ENCODE data around the gene CYP11A1. TPM values are rescaled to one million over a fixed set of nuclear protein-coding genes. Genes with fewer than 3 reads are reported as not detected.

The CYP11A1 gene
- total and polyA plus RNA-seq, 10 of the 15 experiments (the other 5 are each of a cell fraction or from before 2014, with no cell fraction given): 0.11 to 1.2 (median 0.23) TPM; not detected in 5

DNA sequence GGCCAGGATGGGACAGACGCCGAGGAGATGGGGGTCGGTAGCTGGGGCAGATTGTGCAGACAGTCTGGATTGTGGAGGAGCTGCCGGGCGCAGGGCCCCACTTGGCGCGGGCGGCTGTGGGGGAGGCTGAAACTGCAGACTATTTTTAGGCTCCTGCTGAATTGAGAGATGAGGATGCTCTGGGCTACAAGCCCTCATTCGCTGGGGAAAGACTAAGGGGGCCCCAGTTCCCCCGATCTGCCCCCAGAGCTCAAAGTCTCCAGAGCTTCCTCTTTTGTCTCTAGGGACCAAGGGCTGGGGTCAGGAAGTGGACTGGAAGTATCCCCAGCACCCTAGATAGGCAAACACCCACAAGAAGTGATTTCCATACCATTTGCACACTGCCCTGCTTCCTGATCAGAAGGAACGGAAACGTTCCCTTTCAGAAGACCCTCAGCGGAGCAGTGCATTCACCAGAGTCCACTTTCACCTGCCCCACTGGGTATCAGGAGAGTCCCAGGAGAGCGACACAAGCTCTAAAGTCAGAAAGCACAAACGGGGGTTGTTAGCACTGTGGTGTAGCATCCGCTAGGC lies 36.6 kb upstream of the CYP11A1 start (continued):
- TF ChIP-seq CUX1 (IDR thresholded peaks at IDR 0.05; ENCODE audit: insufficient replicate concordance, low read depth, low read length) (peak; percentile 92), HDGF (IDR thresholded peaks at IDR 0.05) (no peak), ESRRA (IDR thresholded peaks at IDR 0.05; ENCODE audit: low read length) (no peak), CTCF (IDR thresholded peaks at IDR 0.05 in 2 of 3, conservative IDR thresholded peaks at IDR 0.05 in 1 of 3; ENCODE audit: control insufficient read depth in 2 of 3, extremely low read depth in 1 of 3, insufficient read depth in 1 of 3, low read depth in 3 of 3, low read length in 3 of 3) (no peak), SKIL (IDR thresholded peaks at IDR 0.05; ENCODE audit: low read depth, poor library complexity, severe bottlenecking) (no peak), JUNB (IDR thresholded peaks at IDR 0.05) (peak; percentile 40; the same call in 1 of the 2 replicates), NR2F1 (conservative IDR thresholded peaks at IDR 0.05) (peak; percentile 73), ZBTB11 (CRISPR knock-in tag; IDR thresholded peaks at IDR 0.05) (no peak), IKZF1 (conservative IDR thresholded peaks at IDR 0.05) (peak; percentile 98), MYC (IDR thresholded peaks at IDR 0.05; ENCODE audit: insufficient read depth, insufficient read length, insufficient replicate concordance, low read length, severe bottlenecking) (no peak), SMAD1 (IDR thresholded peaks at IDR 0.05; ENCODE audit: low read depth, partially characterized antibody) (no peak), MTA2 (IDR thresholded peaks at IDR 0.05; ENCODE audit: low read depth) (peak; percentile 57; the same call in 1 of the 2 replicates), NR2C1 (IDR thresholded peaks at IDR 0.05) (no peak), SIN3A (IDR thresholded peaks at IDR 0.05; ENCODE audit: low read depth, low read length) (no peak), RUNX3 (IDR thresholded peaks at IDR 0.05; ENCODE audit: low read length) (no peak), POU2F2 (IDR thresholded peaks at IDR 0.05; ENCODE audit: borderline replicate concordance, low read depth, low read length) (peak; percentile 65; the same call in 2 of the 3 replicates), CBX5 (IDR thresholded peaks at IDR 0.05; ENCODE audit: low read depth) (no peak), ZNF274 (IDR thresholded peaks at IDR 0.05; ENCODE audit: insufficient read depth, insufficient read length) (no peak)
